ENCODE data around the gene GLRX.
"Not testable (repeated sequence)": the region's sequence is repeated elsewhere in the genome, so short reads cannot be mapped to it uniquely, and the experiment has no call there.

Gene GLRX

DNA sequence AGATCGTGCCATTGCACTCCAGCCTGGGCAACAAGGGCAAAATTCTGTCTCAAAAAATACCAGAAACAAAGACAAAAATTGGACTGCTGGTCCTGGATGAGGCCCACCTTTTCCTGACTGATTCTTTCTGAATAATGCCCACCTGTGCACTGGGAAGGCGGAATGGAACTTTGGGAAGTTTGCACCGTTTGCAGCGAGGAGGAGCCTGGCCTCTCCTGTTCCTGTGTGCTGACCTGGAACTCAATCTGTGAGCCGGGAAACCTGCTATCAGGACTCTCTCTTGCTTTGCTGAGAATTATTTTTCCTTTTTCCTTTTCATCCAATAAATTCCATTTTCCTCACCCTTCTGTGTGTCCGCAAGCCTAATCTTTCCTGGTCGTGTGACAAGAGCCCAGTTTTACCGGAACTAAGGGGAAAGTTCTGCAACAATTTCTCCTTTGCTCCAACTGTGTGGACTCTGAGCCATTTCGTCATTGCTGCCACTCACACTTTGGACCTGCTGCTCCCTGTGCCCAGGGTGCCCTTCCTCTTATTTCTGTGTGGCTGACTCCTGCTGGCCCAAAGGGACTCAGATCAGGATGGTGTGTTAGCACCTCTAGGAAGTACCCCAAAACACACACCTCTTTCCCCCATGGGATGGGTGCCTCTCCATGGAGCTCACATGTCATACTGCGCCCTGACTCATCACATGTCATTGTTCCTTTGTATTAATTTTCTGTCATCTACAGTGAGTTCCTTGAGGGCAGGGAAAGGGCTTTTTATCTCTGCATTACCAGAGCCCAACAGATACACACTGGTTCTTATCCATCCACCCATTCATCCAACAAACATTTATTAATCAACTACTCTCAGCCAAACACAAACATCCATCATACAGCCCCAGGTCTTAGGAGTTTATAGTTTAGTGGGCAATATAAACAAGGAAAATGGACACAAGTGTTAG is 4.7 kb upstream of the GLRX start:
- no peak for DNase-seq (ENCODE audit: low read depth, low spot score)

DNA sequence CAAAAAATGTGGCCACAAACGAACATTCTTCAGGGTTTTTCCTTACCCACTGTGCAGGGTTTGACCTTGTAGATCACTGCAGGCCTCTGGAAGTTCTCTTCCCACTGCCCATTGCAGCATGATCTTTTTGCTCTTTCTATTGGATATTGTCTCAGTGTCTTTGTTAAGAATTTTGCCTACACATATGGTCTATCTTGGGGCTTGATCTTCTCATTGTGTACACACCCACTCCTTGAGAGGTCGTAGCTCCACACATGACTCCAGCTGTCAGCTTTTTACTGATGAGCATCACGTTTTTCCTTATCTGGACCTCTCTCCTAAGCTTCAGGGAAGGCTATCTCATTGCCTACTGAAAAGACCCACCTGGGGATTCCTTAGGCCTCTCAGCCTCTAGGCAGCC is 3.0 kb upstream of the GLRX start:
- DNase-seq (ENCODE audit: low read depth, low spot score) = no peak

DNA sequence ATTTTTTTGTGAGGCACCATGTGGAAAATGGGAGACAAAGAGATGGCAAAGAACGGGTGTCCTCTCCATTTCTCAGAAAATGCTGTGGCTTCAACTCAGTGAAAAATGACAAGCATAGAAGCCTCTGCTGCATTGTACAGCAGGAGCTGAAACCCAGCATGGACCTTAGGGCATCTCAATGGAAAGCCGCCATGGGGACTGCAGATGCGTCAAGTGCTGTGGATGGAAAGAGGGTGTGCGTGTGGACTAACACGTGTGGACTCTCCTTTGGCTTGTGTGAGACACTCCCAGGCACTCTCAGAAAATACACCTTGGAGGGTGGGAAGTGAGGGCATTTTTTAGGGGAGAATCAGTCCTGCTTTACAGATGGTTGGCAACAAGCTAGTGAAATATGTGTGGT is 2.2 kb upstream of the GLRX start:
- no peak for DNase-seq (ENCODE audit: low read depth, low spot score)

- DNase-seq (ENCODE audit: low read depth, low spot score) = peak; percentile 74
These were observed 1.4 kb upstream of the GLRX start for GRCh38 chr5:95823738-95824609.

- DNase-seq (ENCODE audit: low read depth, low spot score) = no peak
These were observed 752 bp upstream of the GLRX start for GRCh38 chr5:95823218-95823737.

DNA sequence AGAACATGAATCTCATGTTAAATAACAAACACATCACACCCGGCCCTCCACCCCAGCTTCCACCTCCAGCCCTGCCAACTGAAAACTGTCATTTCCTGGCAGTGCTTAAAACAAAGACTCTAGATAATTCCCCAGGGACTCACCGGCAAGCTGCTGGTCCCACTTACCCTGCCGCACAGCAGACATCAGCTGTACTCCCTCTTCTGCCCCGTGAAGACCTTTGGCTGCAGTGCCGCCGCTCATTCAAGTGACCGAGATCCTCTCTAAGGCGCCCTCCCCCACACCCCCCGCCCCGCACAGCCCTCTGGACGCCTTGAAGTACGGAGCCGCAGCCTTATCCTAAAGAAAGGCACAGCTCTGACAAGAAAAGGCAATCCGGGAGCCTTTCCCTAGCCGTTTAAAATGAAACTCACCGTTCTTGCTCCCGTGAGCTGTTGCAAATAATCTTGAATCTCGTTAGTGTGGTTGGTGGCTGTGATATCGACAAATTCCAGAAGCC is 434 bp downstream of the GLRX start:
- DNase-seq (ENCODE audit: low read depth, low spot score) = no peak

GRCh38 chr5:95821110-95822021 is 1.2 kb downstream of the GLRX start:
- DNase-seq (ENCODE audit: low read depth, low spot score) = no peak

DNA sequence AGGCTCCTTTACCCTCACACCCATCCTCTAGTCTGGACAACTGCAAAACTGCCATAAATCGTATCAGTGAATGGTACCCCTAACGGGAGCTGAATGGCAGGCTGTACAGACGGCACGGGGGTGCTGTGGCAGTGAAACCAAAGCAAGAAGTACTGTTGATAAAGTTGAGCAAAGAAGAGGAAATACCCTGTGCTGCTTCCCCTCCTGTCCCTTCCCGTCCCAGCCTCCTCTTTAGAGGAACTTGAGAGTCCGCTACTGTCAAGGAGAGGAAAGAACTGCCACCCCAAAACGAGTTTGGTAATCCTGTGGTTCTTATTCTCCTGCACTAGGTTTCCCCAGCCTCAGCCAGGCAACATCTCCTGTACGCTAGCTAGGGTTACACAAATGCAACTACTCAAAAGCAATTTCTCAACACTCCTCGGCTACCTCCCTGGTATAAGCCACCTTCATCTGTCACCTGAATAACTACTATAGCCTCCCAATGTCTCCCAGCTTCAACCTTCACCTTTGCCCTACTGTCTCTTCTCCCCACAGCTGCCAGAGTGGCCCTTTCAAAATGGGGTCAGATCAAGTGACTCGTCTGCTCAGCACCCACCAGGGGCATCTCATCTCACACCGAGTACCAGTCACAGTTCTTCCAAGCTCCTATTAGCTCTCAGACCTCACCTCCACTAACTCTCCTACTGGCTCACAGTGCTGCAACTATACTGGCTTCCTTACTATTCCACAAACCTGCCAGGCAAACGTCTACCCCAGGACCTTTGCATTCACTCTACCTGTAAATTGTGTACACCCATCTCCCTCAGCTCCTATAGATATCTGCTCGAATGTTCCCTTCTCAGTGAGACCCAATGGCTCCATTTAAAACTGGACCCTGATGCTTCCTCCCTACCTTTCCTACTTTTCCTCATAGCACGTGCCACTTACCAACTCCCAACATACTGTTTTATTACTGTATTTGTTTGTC is 4.1 kb downstream of the GLRX start:
- DNase-seq (ENCODE audit: low read depth, low spot score) = no peak

DNA sequence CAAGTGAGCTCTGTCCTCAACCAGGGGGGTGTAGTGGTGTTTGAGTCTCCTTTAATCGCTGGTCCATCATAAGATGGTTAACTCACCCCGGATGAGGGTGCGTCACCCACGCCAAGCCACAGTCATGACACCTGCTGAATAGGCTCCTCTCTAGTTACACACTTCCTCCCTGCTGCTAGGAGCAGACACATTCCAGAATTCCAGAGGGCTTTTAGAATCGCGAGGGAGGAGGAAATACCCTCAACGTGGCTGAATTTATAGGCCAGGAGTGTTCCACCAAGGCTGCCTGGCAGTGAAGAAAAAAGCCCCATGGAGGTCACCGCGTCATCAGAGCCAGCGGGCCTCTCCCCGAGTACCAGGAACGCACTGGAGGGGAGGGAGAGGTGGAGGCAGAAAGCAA is 5.1 kb downstream of the GLRX start:
- DNase-seq (ENCODE audit: low read depth, low spot score) = no peak

GRCh38 chr5:95816776-95817175 is 5.8 kb downstream of the GLRX start:
- DNase-seq (ENCODE audit: low read depth, low spot score) = no peak

DNA sequence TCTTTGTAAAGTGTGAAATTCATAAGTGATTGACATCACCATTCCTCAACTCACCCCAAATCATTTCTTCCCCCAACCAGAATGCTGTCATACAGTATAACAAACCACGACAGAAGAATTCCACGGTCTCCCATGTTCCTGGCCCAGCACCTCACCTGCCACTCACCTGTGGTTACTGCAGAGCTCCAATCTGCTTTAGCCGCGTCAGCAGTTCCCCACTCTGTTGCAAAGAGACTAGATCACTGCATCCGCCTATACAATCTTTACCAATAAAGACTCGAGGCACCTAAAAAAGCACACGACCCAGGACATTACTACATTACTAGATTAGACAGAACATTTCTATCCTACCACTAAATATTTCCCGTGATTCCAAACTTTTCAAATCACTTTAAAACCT is 6.2 kb downstream of the GLRX start:
- DNase-seq (ENCODE audit: low read depth, low spot score) = no peak

DNA sequence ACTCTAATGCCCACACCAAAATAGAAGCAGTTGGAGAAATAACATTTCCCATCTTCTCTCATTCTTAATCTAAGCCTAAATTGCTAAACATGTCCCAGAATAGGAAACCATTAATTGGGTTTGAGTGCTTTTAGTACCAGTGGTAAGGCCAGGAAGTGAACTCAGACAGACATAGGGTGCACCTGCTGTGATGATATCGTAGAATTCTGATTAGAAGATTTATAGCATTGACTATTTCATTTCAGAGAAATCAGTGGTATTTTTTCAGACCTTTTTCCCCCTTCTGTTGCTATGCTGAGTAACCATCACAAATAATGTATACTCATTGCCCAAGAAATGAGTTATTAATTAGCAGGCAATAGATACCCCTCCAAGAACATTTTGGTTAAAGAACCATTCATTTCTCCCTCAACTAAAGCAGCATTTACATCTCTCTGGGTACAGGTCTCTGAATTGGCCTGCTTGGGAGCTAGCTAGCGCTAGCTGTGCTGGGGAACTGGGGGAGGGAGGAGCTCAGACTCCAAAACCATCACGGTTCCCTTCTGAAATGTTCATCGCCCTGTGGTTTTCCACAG is 7.3 kb downstream of the GLRX start:
- DNase-seq (ENCODE audit: low read depth, low spot score) = no peak

- not testable (repeated sequence) for DNase-seq (ENCODE audit: low read depth, low spot score)
These were observed 9.5 kb downstream of the GLRX start for GRCh38 chr5:95813035-95813434.

DNA sequence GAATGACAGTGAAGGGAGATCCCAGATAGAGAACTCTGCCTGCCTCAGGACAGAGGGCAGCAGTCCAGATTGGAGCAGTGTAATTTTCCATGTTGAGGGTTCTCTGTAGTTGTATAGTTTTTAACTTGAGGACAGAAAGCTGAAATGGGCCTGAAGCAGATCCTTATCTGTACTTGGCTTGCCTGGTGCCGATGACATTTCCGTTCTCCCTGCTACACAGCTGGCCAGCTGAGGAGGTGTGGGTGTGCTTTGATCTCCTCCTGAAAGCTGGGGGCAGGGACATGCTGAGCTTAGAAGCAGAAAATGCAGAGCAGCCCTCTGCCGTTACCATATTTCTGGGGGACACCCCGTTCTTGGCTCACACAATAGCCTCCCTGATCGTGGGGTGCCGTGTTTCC is 10.5 kb downstream of the GLRX start:
- no peak for DNase-seq (ENCODE audit: low read depth, low spot score)

DNA sequence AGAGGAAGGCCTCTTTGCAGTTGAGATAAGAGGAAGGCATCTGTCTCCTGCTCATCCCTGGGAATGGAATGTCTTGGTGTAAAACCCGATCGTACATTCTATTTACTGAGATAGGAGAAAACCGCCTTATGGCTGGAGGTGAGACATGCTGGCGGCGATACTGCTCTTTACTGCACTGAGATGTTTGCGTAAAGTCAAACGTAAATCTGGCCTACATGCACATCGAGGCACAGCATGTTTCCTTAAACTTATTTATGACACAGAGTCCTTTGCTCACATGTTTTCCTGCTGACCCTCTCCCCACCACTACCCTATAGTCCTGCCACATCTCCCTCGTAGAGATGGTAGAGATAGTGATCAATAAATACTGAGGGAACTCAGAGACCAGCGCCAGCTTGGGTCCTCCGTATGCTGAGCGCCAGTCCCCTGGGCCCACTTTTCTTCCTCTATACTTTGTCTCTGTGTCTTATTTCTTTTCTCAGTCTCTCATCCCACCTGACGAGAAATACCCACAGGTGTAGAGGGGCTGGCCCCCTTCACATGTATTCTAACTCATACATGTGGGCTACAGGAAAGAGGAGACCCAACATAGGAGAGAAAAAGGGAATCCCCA is 11.0 kb downstream of the GLRX start:
- DNase-seq (ENCODE audit: low read depth, low spot score) = not testable (repeated sequence)

DNA sequence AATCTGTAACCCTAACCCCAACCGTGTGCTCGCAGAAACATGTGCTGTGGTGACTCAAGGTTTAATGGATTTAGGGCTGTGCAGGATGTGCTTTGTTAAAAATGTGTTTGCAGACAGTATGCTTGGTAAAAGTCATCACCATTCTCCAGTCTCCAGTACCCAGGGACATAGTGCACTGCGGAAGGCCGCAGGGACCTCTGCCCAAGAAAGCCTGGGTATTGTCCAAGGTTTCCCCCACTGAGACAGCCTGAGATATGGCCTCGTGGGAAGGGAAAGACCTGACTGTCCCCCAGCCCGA is 11.5 kb downstream of the GLRX start:
- not testable (repeated sequence) for DNase-seq (ENCODE audit: low read depth, low spot score)

DNA sequence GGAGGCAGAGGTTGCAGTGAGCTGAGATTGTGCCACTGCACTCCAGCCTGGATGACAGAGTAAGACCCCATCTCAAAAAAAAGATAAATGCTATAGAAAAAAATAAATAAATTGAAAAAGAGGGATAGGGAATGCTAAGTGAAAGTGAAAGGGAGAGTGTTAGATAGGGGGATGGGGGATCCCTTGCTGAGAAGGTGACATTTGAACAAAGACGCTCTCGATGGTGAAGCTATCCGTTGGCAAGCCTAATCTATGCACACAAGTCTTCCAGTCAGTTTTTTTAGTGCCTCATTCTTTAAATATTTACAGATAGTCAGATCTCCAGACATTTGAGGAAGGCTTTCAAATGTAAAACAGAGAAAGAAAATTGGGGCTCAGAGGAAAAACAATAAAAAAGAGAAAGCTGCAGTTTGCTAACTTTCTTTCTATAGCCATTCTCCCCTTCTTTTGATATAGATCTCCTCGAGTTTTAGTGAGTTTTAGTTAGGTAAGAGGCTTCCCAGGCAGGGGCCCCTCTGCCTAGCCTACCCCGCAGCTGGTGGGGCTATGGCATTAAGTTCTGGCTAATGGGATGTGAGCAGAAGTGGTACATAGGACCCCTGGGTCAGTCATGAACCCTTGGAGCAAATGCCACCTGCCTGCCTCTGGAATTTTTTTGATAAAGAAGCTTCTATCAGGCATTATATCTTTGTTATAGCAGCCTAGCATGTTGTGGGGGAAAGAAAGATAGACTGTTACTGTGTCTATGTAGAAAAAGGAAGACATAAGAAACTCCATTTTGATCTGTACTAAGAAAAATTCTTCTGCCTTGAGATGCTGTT is 12.0 kb downstream of the GLRX start:
- no peak for DNase-seq (ENCODE audit: low read depth, low spot score)

DNA sequence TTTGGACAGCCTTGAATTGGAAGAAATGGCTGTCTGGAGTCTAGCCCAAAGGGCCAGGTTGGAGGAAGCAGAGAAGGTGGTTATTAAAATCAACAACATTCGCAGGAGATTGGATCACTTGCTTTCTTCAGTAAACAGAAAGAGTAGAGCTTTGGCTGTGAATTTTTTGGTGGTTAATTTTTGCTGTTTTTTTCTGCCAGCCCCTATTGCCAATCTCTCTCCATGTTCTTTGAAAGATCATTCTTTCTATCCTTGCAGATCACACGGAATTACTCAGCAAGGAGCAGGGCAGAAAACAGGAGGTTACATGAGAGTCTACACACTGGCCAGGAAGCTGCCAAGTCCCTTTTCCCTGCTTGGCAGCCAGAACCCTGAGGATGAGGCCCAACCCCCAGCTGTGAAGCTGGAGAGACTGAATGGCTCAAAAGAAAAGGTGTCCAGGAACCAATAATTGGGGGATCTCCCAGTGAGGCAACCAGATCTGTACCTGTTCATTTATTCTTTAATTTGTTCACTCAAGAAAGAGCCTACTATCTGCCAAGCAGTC is 13.0 kb downstream of the GLRX start:
- no peak for DNase-seq (ENCODE audit: low read depth, low spot score)

Measured in smooth muscle cell of the brain vasculature (primary cell).